Activated CD4-positive, alpha-beta T cell treated with anti-CD3 and anti-CD28 coated beads, Interleukin-2, amount 50 U/mL, for 16 hours (primary cell): Measurements from ENCODE around the gene CPA3.

Source experiments
- DNase-seq: peaks from one replicate; pipeline ENCODE4 v3.0.0-alpha.2; 2020

The CPA3 gene

GRCh38 chr3:148923592-148923991 lies 58.5 kb downstream of the CPA3 start:
- no peak for DNase-seq

GRCh38 chr3:148924562-148924961 lies 59.5 kb downstream of the CPA3 start:
- DNase-seq: no peak

- no peak for DNase-seq
These were observed 60.7 kb downstream of the CPA3 start for GRCh38 chr3:148925845-148926244.

- no peak for DNase-seq
These were observed 65.7 kb downstream of the CPA3 start for GRCh38 chr3:148930752-148931151.

GRCh38 chr3:148931574-148931973 lies 66.5 kb downstream of the CPA3 start:
- DNase-seq: no peak

- DNase-seq: no peak
These were observed 67.9 kb downstream of the CPA3 start for GRCh38 chr3:148932972-148933371.

- no peak for DNase-seq
These were observed 72.6 kb downstream of the CPA3 start for GRCh38 chr3:148937467-148938255.

- DNase-seq: no peak
These were observed 73.2 kb downstream of the CPA3 start for GRCh38 chr3:148938306-148938705.

- DNase-seq: no peak
These were observed 73.8 kb downstream of the CPA3 start for GRCh38 chr3:148938936-148939335.

GRCh38 chr3:148940983-148941382 lies 75.9 kb downstream of the CPA3 start:
- DNase-seq: no peak

GRCh38 chr3:148943506-148944205 lies 78.6 kb downstream of the CPA3 start:
- peak; percentile 80 for DNase-seq

- DNase-seq: no peak
These were observed 80.0 kb downstream of the CPA3 start for GRCh38 chr3:148945116-148945515.
